H1 (cell line): ENCODE results near the gene MCM5. TPM values are rescaled to one million over a fixed set of nuclear protein-coding genes. Genes with fewer than 3 reads are reported as not detected.

Experiments used
- CTCF ChIA-PET: fragments of 300-600 bp; sonication (Branson Sonifier 250); formaldehyde crosslinking; loops from one replicate; lab custom pipeline; 2021; ENCODE audit not compliant: partially characterized antibody; lab: Charles Lee
- POLR2A ChIA-PET: fragments of 300-600 bp; sonication (Branson Sonifier 250); formaldehyde crosslinking; loops from one replicate; lab custom pipeline; 2021; ENCODE audit warnings: inconsistent platforms; ENCODE audit not compliant: partially characterized antibody; lab: Charles Lee
- DNase-seq, 2 experiments: peaks; one replicate each; pipeline versions ENCODE4 v3.0.0 to v3.0.0-alpha.2; 2010 to 2022; ENCODE audit warnings: low spot score in 2 of 2, low read depth in 1 of 2, mixed read lengths in 1 of 2
- FAIRE-seq: peaks from 2 replicates; lab custom pipeline; 2011; peaks lifted over from hg19 to GRCh38; lab: Jason Lieb, UNC
- H2AFZ ChIP-seq: 2 replicates; pipeline ENCODE4 v1.8.1; 2012; ENCODE audit warnings: low read length, inconsistent platforms
- H2AK5ac ChIP-seq: 2 replicates; pipeline ENCODE4 v1.6.1; 2013; ENCODE audit warnings: low read depth, low read length
- H2BK120ac ChIP-seq: replicated peaks from 2 replicates; pipeline ENCODE3; 2013; ENCODE audit warnings: low read depth, low read length, inconsistent platforms
- H2BK12ac ChIP-seq: 2 replicates; pipeline ENCODE4 v1.6.1; 2013; ENCODE audit warnings: low read depth, low read length
- H2BK15ac ChIP-seq: 2 replicates; pipeline ENCODE4 v1.6.1; 2013; ENCODE audit warnings: low read length
- H2BK20ac ChIP-seq: 2 replicates; pipeline ENCODE4 v1.6.1; 2013; ENCODE audit warnings: low read length
- H2BK5ac ChIP-seq: 2 replicates; pipeline ENCODE4 v1.6.1; 2013; ENCODE audit warnings: low read depth, low read length
- H3K14ac ChIP-seq: 2 replicates; pipeline ENCODE4 v1.6.1; 2013; ENCODE audit warnings: inconsistent platforms; ENCODE audit not compliant: insufficient read length
- H3K18ac ChIP-seq: 2 replicates; pipeline ENCODE4 v1.6.1; 2013; ENCODE audit warnings: low read length; ENCODE audit errors: extremely low read depth
- H3K23ac ChIP-seq: 2 replicates; pipeline ENCODE4 v1.6.1; 2013; ENCODE audit warnings: inconsistent platforms; ENCODE audit not compliant: insufficient read length
- H3K23me2 ChIP-seq: 2 replicates; pipeline ENCODE4 v1.6.1; 2013; ENCODE audit warnings: low read depth, low read length
- H3K27ac ChIP-seq: 2 replicates; pipeline ENCODE4 v1.6.1; 2011; ENCODE audit warnings: low read depth, low read length, inconsistent platforms
- H3K27me3 ChIP-seq, 4 experiments: replicated peaks in 1 of 4; 1 replicate in 1 of 4; 2 replicates in 3 of 4; pipeline versions ENCODE4 v1.6.1 to v1.8.1; 2011 to 2013; ENCODE audit warnings: low read length in 3 of 4, mild to moderate bottlenecking in 3 of 4, inconsistent platforms in 2 of 4, mixed read lengths in 2 of 4, moderate library complexity in 1 of 4; ENCODE audit not compliant: control insufficient read depth in 3 of 4, insufficient read depth in 3 of 4; ENCODE audit errors: extremely low read depth in 1 of 4
- H3K36me3 ChIP-seq, 4 experiments: 2 replicates each; pipeline versions ENCODE4 v1.6.1 to v1.8.1; 2011 to 2013; ENCODE audit warnings: mild to moderate bottlenecking in 4 of 4, low read length in 3 of 4, moderate library complexity in 2 of 4, control low read depth in 1 of 4, inconsistent platforms in 1 of 4; ENCODE audit not compliant: insufficient read depth in 4 of 4, control insufficient read depth in 2 of 4
- H3K4ac ChIP-seq: replicated peaks from 2 replicates; pipeline ENCODE3; 2013; ENCODE audit warnings: low read length, low read depth, mixed read lengths, inconsistent platforms; ENCODE audit not compliant: insufficient read length
- H3K4me1 ChIP-seq, 4 experiments: replicated peaks in 1 of 4; 1 replicate in 1 of 4; 2 replicates in 3 of 4; pipeline versions ENCODE4 v1.6.1 to v1.8.1; 2011 to 2013; ENCODE audit warnings: low read length in 3 of 4, inconsistent platforms in 2 of 4, mixed read lengths in 1 of 4; ENCODE audit not compliant: insufficient read depth in 4 of 4, control insufficient read depth in 3 of 4
- H3K4me2 ChIP-seq, 2 experiments: 2 replicates each; pipeline versions ENCODE4 v1.6.1 to v1.8.1; 2011 to 2013; ENCODE audit warnings: low read depth in 2 of 2, low read length in 2 of 2, control low read depth in 1 of 2, inconsistent platforms in 1 of 2, mild to moderate bottlenecking in 1 of 2; ENCODE audit not compliant: insufficient read depth in 1 of 2
- H3K4me3 ChIP-seq, 4 experiments: fragments of 200-600, 300-600 bp in 1 of 4; sonication (generic), shearing (Covaris generic), sonication (Bioruptor Twin) in 1 of 4; 2 replicates each; pipeline versions ENCODE4 v1.5.1 to v1.8.1; 2011 to 2016; ENCODE audit warnings: low read length in 4 of 4, low read depth in 3 of 4, control low read depth in 2 of 4, inconsistent platforms in 2 of 4, mild to moderate bottlenecking in 2 of 4, mixed read lengths in 1 of 4, moderate library complexity in 1 of 4; ENCODE audit not compliant: insufficient read depth in 2 of 4; ENCODE audit errors: extremely low read depth in 1 of 4
- H3K56ac ChIP-seq: replicated peaks from 2 replicates; pipeline ENCODE3; 2013; ENCODE audit warnings: low read depth, mild to moderate bottlenecking, mixed read lengths, low read length, inconsistent platforms; ENCODE audit not compliant: insufficient read length
- H3K79me1 ChIP-seq: 2 replicates; pipeline ENCODE4 v1.6.1; 2013; ENCODE audit warnings: low read depth, low read length, control low read depth
- H3K79me2 ChIP-seq, 2 experiments: 2 replicates each; pipeline versions ENCODE4 v1.6.1 to v1.8.1; 2012 to 2013; ENCODE audit warnings: low read length in 2 of 2, mild to moderate bottlenecking in 2 of 2, inconsistent platforms in 1 of 2; ENCODE audit not compliant: insufficient read depth in 2 of 2, control insufficient read depth in 1 of 2
- H3K9ac ChIP-seq, 4 experiments: replicated peaks in 1 of 4; 1 replicate in 1 of 4; 2 replicates in 3 of 4; pipeline versions ENCODE4 v1.6.1 to v1.8.1; 2011 to 2013; ENCODE audit warnings: low read depth in 3 of 4, low read length in 3 of 4, control low read depth in 2 of 4, mild to moderate bottlenecking in 2 of 4, moderate library complexity in 2 of 4, inconsistent platforms in 1 of 4; ENCODE audit errors: extremely low read depth in 1 of 4
- H3K9me3 ChIP-seq, 2 experiments: 2 replicates each; pipeline versions ENCODE4 v1.6.1 to v1.8.1; 2012 to 2013; ENCODE audit warnings: mild to moderate bottlenecking in 2 of 2, moderate library complexity in 2 of 2, control low read depth in 1 of 2, inconsistent platforms in 1 of 2, low read depth in 1 of 2, low read length in 1 of 2, mixed read lengths in 1 of 2; ENCODE audit not compliant: insufficient read depth in 2 of 2
- H4K20me1 ChIP-seq, 2 experiments: replicated peaks in 1 of 2; 2 replicates each; pipeline versions ENCODE3 to v1.8.1; 2011 to 2013; ENCODE audit warnings: inconsistent platforms in 2 of 2, low read length in 2 of 2, mild to moderate bottlenecking in 1 of 2; ENCODE audit not compliant: insufficient read depth in 2 of 2, control insufficient read depth in 1 of 2
- H4K5ac ChIP-seq: 2 replicates; pipeline ENCODE4 v1.6.1; 2013; ENCODE audit warnings: low read length, low read depth, mixed read lengths, inconsistent platforms; ENCODE audit not compliant: insufficient read length
- H4K8ac ChIP-seq: 2 replicates; pipeline ENCODE4 v1.8.0; 2013; ENCODE audit warnings: mild to moderate bottlenecking, moderate library complexity, low read length, inconsistent platforms; ENCODE audit not compliant: insufficient read depth; ENCODE audit errors: extremely low read depth
- H4K91ac ChIP-seq: replicated peaks from 2 replicates; pipeline ENCODE3; 2013; ENCODE audit warnings: low read length, mixed read lengths, inconsistent platforms; ENCODE audit not compliant: insufficient read length
- CHD2 ChIP-seq: IDR thresholded peaks from 2 replicates; pipeline ENCODE4 v1.6.1; 2012; ENCODE audit warnings: low read length, improper control_type of control experiment
- GABPA ChIP-seq: IDR thresholded peaks from 2 replicates; pipeline ENCODE4 v1.6.1; 2011; ENCODE audit warnings: mild to moderate bottlenecking, low read length, moderate library complexity, borderline replicate concordance; ENCODE audit not compliant: insufficient read depth
- HDAC6 ChIP-seq: IDR thresholded peaks from one replicate; pipeline ENCODE4 v1.7.1; 2012; ENCODE audit warnings: low read depth, mild to moderate bottlenecking, inconsistent platforms, low read length, moderate library complexity
- KDM5A ChIP-seq: fragments of 200-600 bp; IDR thresholded peaks from 2 replicates; pipeline ENCODE4 v1.7.1; 2012; ENCODE audit warnings: mild to moderate bottlenecking, low read length, inconsistent platforms, mixed read lengths
- MAX ChIP-seq: IDR thresholded peaks from 2 replicates; pipeline ENCODE4 v1.6.1; 2012; ENCODE audit warnings: inconsistent platforms
- RFX5 ChIP-seq: IDR thresholded peaks from 2 replicates; pipeline ENCODE4 v1.6.1; 2011; ENCODE audit warnings: low read depth, low read length, improper control_type of control experiment, borderline replicate concordance
- WGBS, 2 experiments: shearing (Covaris generic) in 1 of 2; methylation state at CpG; one replicate each; pipeline versions ENCODE4 v1.1.6 to v1.1.7; 2013 to 2015; ENCODE audit warnings: low lambda C conversion rate in 2 of 2, mixed read lengths in 2 of 2, inconsistent platforms in 1 of 2, low coverage in 1 of 2, missing lambda C conversion rate in 1 of 2; ENCODE audit not compliant: insufficient replicate concordance in 2 of 2, insufficient coverage in 1 of 2, insufficient read length in 1 of 2; ENCODE audit errors: extremely low coverage in 1 of 2, missing lambda C conversion rate in 1 of 2; 5-methylcytosine and 5-hydroxymethylcytosine counted together
- polyA plus RNA-seq, 7 experiments: library from polyadenylated mRNA; depleted of rRNA in 3 of 7; stranded (reverse) in 5 of 7; unstranded in 2 of 7; fragments of >200 nt in 5 of 7; fragments of 200-250 nt in 2 of 7; gene quantifications; 1 replicate in 5 of 7; 2 replicates in 1 of 7; 4 replicates in 1 of 7; pipeline versions ENCODE4 v1.2.1 to v1.2.3, GENCODE V29; 2011 to 2013; ENCODE audit warnings: missing spikeins in 2 of 7, mixed read lengths in 2 of 7
- total RNA-seq: library from RNA; stranded (reverse); fragmentation: NEBNext Ultra II Directional; extraction: Animal tissue kit (Norgen Biotek cat#: 25700); gene quantifications from 2 replicates; pipeline ENCODE4 v1.2.1, GENCODE V29; 2021
- TF ChIP-seq, protein P1 (sequence below): IDR thresholded peaks from 2 replicates; pipeline ENCODE4 v1.6.1; 2012; ENCODE audit warnings: low read length, inconsistent platforms
- TF ChIP-seq, protein P2 (sequence below): IDR thresholded peaks from 2 replicates; pipeline ENCODE4 v1.6.1; 2011; ENCODE audit warnings: low read depth, mild to moderate bottlenecking, low read length; ENCODE audit not compliant: insufficient read depth

Gene MCM5
- total and polyA plus RNA-seq, 2 of the 8 experiments (the other 6 are each of a cell fraction or from before 2014, with no cell fraction given), result 210 to 305 TPM

- Histone ChIP-seq H3K9me3 (no peaks in the 10 kb centered on the region), H3K79me1 (no peaks in the 10 kb centered on the region; the same call in 1 of the 2 replicates), H2BK120ac (no peak overlapping the region), H2BK20ac (no peak overlapping the region), H3K4me1 (peaks cover 3 to 13% (median 7%) of the 10 kb centered on the region in 4 experiments; a peak in 6 of 7 replicates), H2BK5ac (no peak overlapping the region), H3K56ac (no peak overlapping the region), H3K9ac (no peak overlapping the region), H3K23ac (no peak overlapping the region), H4K8ac (no peak overlapping the region), H2AFZ (no peak overlapping the region), H3K14ac (no peak overlapping the region), H2BK12ac (no peak overlapping the region), H3K79me2 (peaks cover 0 to 9% of the 10 kb centered on the region in 2 experiments; a peak in 1 of 4 replicates), H3K36me3 (peaks cover 47 to 73% (median 67%) of the 10 kb centered on the region in 4 experiments), H3K4me2 (no peak overlapping the region), H3K18ac (no peak overlapping the region), H3K27ac (no peak overlapping the region), H4K20me1 (peaks cover 20 to 23% of the 10 kb centered on the region in 2 experiments), H3K23me2 (no peaks in the 10 kb centered on the region), H3K27me3 (no peaks in the 10 kb centered on the region), H3K4me3 (no peak overlapping the region), H2AK5ac (no peak overlapping the region), H4K5ac (no peak overlapping the region), H4K91ac (no peak overlapping the region), H3K4ac (no peak overlapping the region), H2BK15ac (no peak overlapping the region)
- WGBS, 2 experiments, result 91% methylated on average over 22 of the region's 26 CpGs; no CpG with 5 or more reads in 1 of the 2 experiments
- ChIA-PET POLR2A (interaction anchor here (1.2 to 57.4 kb wide), 3 partner anchors 9 to 28 kb away, joined by 3 to 1995 read pairs (median 1995); partner anchors contain the start of genes HMOX1 and MCM5), CTCF (interaction anchor here (0.6 to 11.3 kb wide), 3 partner anchors 15 to 118 kb away, joined by 3 to 122 read pairs (median 3); no protein-coding TSS in a partner anchor)
- TF ChIP-seq GABPA, result no peak
- TF ChIP-seq MAX, result no peak
- TF ChIP-seq, protein P1, sequence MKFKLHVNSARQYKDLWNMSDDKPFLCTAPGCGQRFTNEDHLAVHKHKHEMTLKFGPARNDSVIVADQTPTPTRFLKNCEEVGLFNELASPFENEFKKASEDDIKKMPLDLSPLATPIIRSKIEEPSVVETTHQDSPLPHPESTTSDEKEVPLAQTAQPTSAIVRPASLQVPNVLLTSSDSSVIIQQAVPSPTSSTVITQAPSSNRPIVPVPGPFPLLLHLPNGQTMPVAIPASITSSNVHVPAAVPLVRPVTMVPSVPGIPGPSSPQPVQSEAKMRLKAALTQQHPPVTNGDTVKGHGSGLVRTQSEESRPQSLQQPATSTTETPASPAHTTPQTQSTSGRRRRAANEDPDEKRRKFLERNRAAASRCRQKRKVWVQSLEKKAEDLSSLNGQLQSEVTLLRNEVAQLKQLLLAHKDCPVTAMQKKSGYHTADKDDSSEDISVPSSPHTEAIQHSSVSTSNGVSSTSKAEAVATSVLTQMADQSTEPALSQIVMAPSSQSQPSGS, result no peak
- TF ChIP-seq RFX5, result no peak
- no peak for TF ChIP-seq KDM5A
- TF ChIP-seq HDAC6, result no peak
- TF ChIP-seq, protein P2, sequence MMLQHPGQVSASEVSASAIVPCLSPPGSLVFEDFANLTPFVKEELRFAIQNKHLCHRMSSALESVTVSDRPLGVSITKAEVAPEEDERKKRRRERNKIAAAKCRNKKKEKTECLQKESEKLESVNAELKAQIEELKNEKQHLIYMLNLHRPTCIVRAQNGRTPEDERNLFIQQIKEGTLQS, result no peak
- no peak for TF ChIP-seq CHD2
- DNase-seq, result no peak
- FAIRE-seq, result no peak
These were observed 24.1 kb downstream of the MCM5 start for GRCh38 chr22:35424081-35424480.
